GM19193 (cell line): Measurements from ENCODE around the gene TMEM213.

ENCODE experiments used
- POLR2A ChIP-seq: IDR thresholded peaks from 4 replicates; pipeline ENCODE4 v1.6.1; 2011; ENCODE audit not compliant: insufficient read depth, insufficient read length; ENCODE audit errors: extremely low read depth

TMEM213 gene

GRCh38 chr7:138797715-138798320, at the start of gene TMEM213, which contains the start of gene ATP6V0A4:
Gene TMEM213 (plus strand): TSS chr7:138797994. CDS start chr7:138798105, 111 bp downstream.
Gene ATP6V0A4 (minus strand): TSS chr7:138798196. CDS start chr7:138771247, 26,949 bp downstream.
- no peak for TF ChIP-seq POLR2A

GRCh38 chr7:138748666-138749065, 49.1 kb upstream of the TMEM213 start:
- no peak for TF ChIP-seq POLR2A

GRCh38 chr7:138749960-138750359, 47.8 kb upstream of the TMEM213 start:
- TF ChIP-seq POLR2A: no peak

GRCh38 chr7:138750473-138750872, 47.3 kb upstream of the TMEM213 start:
- TF ChIP-seq POLR2A: no peak

GRCh38 chr7:138750901-138751464, 46.8 kb upstream of the TMEM213 start:
- TF ChIP-seq POLR2A: no peak

DNA sequence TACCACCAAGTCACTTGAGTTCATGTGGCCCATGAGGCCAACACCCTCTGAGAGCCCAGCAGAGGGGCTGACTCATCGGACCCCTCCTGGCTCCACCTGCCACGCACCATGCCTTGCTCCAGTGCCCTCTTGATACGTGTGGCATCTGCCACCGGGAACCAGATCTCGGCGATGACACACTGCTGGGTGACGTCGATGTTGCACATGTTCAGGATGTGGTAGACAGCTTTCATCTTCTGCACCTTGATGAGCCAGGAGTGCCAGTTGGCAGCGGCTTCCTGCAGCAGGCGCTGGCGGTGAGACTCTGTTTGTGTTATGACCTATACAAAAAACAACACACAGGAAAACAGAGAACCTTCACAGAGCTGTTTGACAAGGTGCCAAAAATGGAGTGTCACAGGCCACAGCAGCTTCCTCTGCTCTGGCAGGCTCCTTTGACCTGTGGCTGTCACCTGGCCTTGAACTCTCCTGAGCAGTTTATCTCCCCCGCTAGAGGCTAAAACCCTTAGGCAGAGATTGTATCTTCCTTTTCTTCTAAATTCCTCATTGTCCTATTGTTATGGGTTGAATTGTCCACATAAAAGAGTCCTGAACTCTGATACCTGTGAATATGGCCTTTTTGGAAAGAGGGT, 45.2 kb upstream of the TMEM213 start:
- TF ChIP-seq POLR2A: no peak

GRCh38 chr7:138753150-138753518, 44.7 kb upstream of the TMEM213 start:
- no peak for TF ChIP-seq POLR2A

GRCh38 chr7:138753610-138754009, 44.2 kb upstream of the TMEM213 start:
- no peak for TF ChIP-seq POLR2A

GRCh38 chr7:138755331-138755747, 42.5 kb upstream of the TMEM213 start:
- no peak for TF ChIP-seq POLR2A

DNA sequence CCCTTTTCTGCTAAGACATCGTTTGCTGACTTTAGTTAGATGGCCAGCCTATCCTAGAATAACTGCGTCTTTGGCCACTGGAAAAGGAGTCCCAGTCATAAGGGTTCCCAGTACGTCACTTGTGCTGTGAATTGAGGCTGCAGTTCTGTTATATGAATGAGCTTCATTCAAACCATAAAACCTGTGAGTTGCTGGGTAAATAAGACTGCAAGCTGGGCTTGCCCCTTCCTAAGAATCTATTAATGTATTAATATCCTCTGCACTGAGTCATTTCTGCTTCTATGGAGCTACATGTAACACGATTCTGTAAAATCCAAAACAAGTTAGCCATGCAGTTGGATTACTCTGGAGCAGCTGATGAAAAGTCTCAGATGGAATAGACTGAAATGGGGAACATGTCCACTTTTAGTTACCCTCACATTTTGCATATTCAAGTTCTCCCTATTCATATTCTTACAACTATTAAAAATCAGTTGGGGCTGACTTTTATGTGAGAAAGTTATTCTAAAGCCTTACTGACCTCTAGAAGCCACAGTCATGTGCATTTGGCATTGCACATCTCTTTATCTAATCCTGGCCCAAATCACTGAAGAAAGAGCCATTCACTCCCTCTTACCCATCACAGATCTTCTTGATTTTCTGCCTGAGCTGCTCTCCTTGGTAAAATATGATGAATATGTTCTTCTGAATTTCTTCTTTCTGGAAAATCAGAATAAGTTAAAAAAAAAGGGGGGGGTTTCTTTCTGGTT, 41.8 kb upstream of the TMEM213 start:
- no peak for TF ChIP-seq POLR2A

DNA sequence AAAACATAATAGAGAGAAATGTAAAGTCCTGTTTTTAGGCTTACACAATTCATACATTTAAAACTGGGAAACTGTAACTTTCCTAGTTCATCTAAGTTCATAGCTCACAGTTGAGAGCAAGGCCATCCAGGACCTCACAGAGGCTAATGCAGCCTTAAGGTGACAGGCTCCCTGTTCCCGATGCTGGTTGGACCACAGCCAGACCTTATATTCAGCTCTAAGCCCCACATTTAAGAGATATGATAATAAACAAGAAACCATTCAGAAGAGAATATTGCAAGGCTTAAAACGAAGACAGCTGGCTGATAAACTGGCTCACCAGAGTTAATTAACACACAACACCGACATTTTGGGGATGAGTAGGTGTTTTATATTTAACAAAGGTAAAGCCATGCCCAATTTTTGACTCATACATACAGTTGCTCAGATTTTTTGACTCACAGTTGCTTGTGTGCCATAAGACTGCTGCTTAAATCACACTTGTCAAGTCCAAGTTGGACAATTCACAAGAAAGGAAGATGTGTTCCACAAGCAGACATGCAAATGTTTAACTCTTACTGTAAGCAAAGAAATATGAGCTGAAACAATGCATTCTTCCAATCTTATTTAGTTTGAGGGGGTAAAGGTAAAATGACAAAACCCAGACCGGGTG, 41.1 kb upstream of the TMEM213 start:
- no peak for TF ChIP-seq POLR2A

- no peak for TF ChIP-seq POLR2A
These were observed 29.6 kb upstream of the TMEM213 start for GRCh38 chr7:138768241-138768640.

GRCh38 chr7:138770904-138771303, 26.9 kb upstream of the TMEM213 start:
- no peak for TF ChIP-seq POLR2A

DNA sequence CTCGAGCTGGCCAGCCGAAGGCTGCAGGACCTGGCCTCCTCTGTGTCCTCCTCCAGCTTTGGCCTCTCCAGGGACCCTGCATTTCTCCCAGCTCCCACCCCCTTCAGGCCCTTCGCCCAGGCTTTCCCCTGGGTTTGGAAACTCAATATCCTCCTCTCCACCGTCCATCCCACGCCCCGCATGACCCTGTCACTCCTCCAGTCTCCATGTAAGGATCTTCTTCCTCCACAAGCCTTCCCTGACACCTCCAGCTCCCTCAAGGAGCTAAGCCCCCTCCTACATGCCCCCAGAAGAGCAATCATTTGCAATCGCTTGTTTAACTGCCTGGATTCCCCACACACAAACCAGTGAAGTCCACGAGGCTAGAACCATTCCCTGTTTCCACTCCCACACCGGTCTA, 24.6 kb upstream of the TMEM213 start:
- TF ChIP-seq POLR2A: no peak

DNA sequence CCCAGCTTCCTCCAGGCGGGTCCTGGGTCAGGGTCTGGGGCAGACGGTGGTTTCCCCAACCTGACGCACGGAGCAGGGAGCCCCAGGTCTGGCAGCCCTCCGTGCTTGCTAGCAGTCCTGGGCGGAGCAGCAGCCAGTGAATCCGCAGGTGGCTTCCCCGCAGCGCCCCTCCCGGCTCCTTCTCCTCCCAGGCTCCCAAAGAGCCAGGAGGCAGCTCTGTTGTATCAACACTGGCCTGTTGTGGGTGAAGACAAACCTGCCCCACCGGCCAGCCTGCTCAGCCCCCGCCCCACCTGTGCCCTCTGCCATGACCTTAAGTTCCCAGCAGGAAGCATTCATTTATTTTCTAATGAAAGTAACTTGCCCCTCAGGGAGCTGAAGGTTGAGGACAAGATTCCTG, 24.0 kb upstream of the TMEM213 start:
- no peak for TF ChIP-seq POLR2A

GRCh38 chr7:138776166-138776833, 21.5 kb upstream of the TMEM213 start:
- TF ChIP-seq POLR2A: no peak
